ENCODE data around the gene PDCL2.
"Not testable (repeated sequence)": the region's sequence is repeated elsewhere in the genome, so short reads cannot be mapped to it uniquely, and the experiment has no call there.

- TF ChIP-seq, protein P1, sequence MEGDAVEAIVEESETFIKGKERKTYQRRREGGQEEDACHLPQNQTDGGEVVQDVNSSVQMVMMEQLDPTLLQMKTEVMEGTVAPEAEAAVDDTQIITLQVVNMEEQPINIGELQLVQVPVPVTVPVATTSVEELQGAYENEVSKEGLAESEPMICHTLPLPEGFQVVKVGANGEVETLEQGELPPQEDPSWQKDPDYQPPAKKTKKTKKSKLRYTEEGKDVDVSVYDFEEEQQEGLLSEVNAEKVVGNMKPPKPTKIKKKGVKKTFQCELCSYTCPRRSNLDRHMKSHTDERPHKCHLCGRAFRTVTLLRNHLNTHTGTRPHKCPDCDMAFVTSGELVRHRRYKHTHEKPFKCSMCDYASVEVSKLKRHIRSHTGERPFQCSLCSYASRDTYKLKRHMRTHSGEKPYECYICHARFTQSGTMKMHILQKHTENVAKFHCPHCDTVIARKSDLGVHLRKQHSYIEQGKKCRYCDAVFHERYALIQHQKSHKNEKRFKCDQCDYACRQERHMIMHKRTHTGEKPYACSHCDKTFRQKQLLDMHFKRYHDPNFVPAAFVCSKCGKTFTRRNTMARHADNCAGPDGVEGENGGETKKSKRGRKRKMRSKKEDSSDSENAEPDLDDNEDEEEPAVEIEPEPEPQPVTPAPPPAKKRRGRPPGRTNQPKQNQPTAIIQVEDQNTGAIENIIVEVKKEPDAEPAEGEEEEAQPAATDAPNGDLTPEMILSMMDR (IDR thresholded peaks at IDR 0.05) = not testable (repeated sequence)
- TF ChIP-seq POLR2A (IDR thresholded peaks at IDR 0.05) = not testable (repeated sequence)
Measured at GRCh38 chr4:55624063-55624462, 32.0 kb upstream of the PDCL2 start.

Data from uterus (tissue), 2 donors.